K562 (cell line): ENCODE results near the gene BHMT2. TPM values are rescaled to one million over a fixed set of nuclear protein-coding genes. Genes with fewer than 3 reads are reported as not detected.

Source experiments
- CREM ChIP-seq: IDR thresholded peaks from 2 replicates; pipeline ENCODE4 v1.6.1; 2014; ENCODE audit warnings: antibody characterized with exemption, low read depth
- FOXP4 ChIP-seq: sonication (generic); formaldehyde crosslinking; IDR thresholded peaks from 2 replicates; pipeline ENCODE4 v1.8.0; 2022; ENCODE audit warnings: mild to moderate bottlenecking, missing genetic modification reagents, borderline replicate concordance
- HDAC2 ChIP-seq: fragments of 450-650 bp; IDR thresholded peaks from 2 replicates; pipeline ENCODE4 v1.6.1; 2016; ENCODE audit warnings: mild to moderate bottlenecking
- JUN ChIP-seq, 2 experiments: sonication (generic) in 1 of 2; formaldehyde crosslinking in 1 of 2; IDR thresholded peaks; 2 replicates each; pipeline versions ENCODE4 v1.6.1 to v1.8.0; 2012 to 2022; ENCODE audit warnings: borderline replicate concordance in 2 of 2, mild to moderate bottlenecking in 2 of 2, improper control_type of control experiment in 1 of 2, low read depth in 1 of 2, low read length in 1 of 2, missing genetic modification reagents in 1 of 2
- PCBP2 ChIP-seq: fragments of 200-400 bp; formaldehyde crosslinking; IDR thresholded peaks from 2 replicates; pipeline ENCODE4 v1.6.1; 2018; ENCODE audit warnings: low read length, low read depth, mild to moderate bottlenecking, moderate library complexity; ENCODE audit not compliant: poor library complexity, severe bottlenecking
- REST ChIP-seq, 2 experiments: fragments of 450-650 bp; formaldehyde crosslinking in 1 of 2; IDR thresholded peaks; 2 replicates each; pipeline versions ENCODE4 v1.4.0 to v1.6.1; 2014 to 2020; ENCODE audit warnings: mild to moderate bottlenecking in 2 of 2, borderline replicate concordance in 1 of 2, low read depth in 1 of 2
- SLC30A9 ChIP-seq: fragments of 250-450 bp; sonication (Bioruptor Pico); IDR thresholded peaks from 2 replicates; pipeline ENCODE4 v1.8.0; 2022; ENCODE audit warnings: mild to moderate bottlenecking, moderate library complexity
- TGIF2 ChIP-seq: sonication (generic); formaldehyde crosslinking; IDR thresholded peaks from 2 replicates; pipeline ENCODE4 v1.8.1; 2022; ENCODE audit warnings: mild to moderate bottlenecking, missing genetic modification reagents, moderate library complexity
- ZMIZ1 ChIP-seq, 2 experiments: fragments of 150-350 bp in 1 of 2; IDR thresholded peaks; 2 replicates each; pipeline ENCODE4 v1.6.1; 2012 to 2016; ENCODE audit warnings: low read depth in 2 of 2, low read length in 2 of 2, mild to moderate bottlenecking in 1 of 2, moderate library complexity in 1 of 2
- ZNF143 ChIP-seq: sonication (generic); formaldehyde crosslinking; IDR thresholded peaks from 2 replicates; pipeline ENCODE4 v1.9.0; 2022; ENCODE audit warnings: mild to moderate bottlenecking, missing genetic modification reagents
- ZNF57 ChIP-seq: fragments of 450-650 bp; formaldehyde crosslinking; IDR thresholded peaks from 2 replicates; pipeline ENCODE4 v1.4.0; 2020; ENCODE audit warnings: mild to moderate bottlenecking, moderate library complexity
- ZNF75A ChIP-seq: fragments of 450-650 bp; formaldehyde crosslinking; IDR thresholded peaks from 2 replicates; pipeline ENCODE4 v1.4.0; 2020; ENCODE audit warnings: mild to moderate bottlenecking
- polyA plus RNA-seq, 8 experiments: library from polyadenylated mRNA; depleted of rRNA in 4 of 8; stranded (reverse) in 5 of 8; unstranded in 3 of 8; fragments of >200 nt; fragmentation: Nextera tagmentation in 2 of 8; fragmentation: Illumina TruSeq in 1 of 8; extraction: Ambion mirVana in 2 of 8; extraction: Trizol in 1 of 8; gene quantifications; 2 replicates each; pipeline versions ENCODE4 v1.2.1 to v1.2.3, GENCODE V29; 2011 to 2014; ENCODE audit warnings: inconsistent platforms in 1 of 8, missing spikeins in 1 of 8
- total RNA-seq, 7 experiments: library from RNA; depleted of rRNA in 6 of 7; stranded (reverse); fragments of >200 nt in 6 of 7; fragmentation: Illumina TruSeq in 2 of 7; extraction: Trizol in 2 of 7; gene quantifications; 2 replicates each; pipeline versions ENCODE4 v1.2.1 to v1.2.3, GENCODE V29; 2011 to 2021; ENCODE audit warnings: low replicate concordance in 1 of 7

Gene BHMT2
- total and polyA plus RNA-seq, 9 of the 15 experiments (the other 6 are each of a cell fraction or from before 2014, with no cell fraction given), result not detected

- TF ChIP-seq REST (IDR thresholded peaks at IDR 0.05; ENCODE audit: borderline replicate concordance) (peak; percentile 78; the same call in 1 of the 2 replicates), REST (CRISPR knock-in tag; IDR thresholded peaks at IDR 0.05; ENCODE audit: low read depth) (no peak), ZMIZ1 (IDR thresholded peaks at IDR 0.05; ENCODE audit: low read depth in 2 of 2, low read length in 2 of 2) (no peak), ZNF57 (no peak), ZNF143 (CRISPR knock-in tag) (no peak), SLC30A9 (CRISPR knock-in tag) (no peak), JUN (IDR thresholded peaks at IDR 0.05; ENCODE audit: borderline replicate concordance, low read depth, low read length) (0 out of 2 replicates have a peak, but pooled peaks have one; percentile 31), JUN (CRISPR knock-in tag; IDR thresholded peaks at IDR 0.05; ENCODE audit: borderline replicate concordance) (no peak), CREM (no peak), TGIF2 (CRISPR knock-in tag) (no peak), ZNF75A (no peak), PCBP2 (no peak), HDAC2 (peak; percentile 68; the same call in 1 of the 2 replicates), FOXP4 (CRISPR knock-in tag) (no peak)
These were observed 64.3 kb downstream of the BHMT2 start (continued) for GRCh38 chr5:79133657-79134451.
